HG03378 (cell line): ENCODE measurements around the gene EFHC1.
A peak's percentile ranks its signal among the peaks of the same experiment; 100 is the strongest.

Source experiments
- ATAC-seq: cut with Tn5 transposase; IDR thresholded peaks from one replicate; pipeline ENCODE4 v1.9.1; 2021; ENCODE audit warnings: mild to moderate bottlenecking, moderate library complexity; ENCODE audit not compliant: unreplicated experiment

EFHC1 gene

DNA sequence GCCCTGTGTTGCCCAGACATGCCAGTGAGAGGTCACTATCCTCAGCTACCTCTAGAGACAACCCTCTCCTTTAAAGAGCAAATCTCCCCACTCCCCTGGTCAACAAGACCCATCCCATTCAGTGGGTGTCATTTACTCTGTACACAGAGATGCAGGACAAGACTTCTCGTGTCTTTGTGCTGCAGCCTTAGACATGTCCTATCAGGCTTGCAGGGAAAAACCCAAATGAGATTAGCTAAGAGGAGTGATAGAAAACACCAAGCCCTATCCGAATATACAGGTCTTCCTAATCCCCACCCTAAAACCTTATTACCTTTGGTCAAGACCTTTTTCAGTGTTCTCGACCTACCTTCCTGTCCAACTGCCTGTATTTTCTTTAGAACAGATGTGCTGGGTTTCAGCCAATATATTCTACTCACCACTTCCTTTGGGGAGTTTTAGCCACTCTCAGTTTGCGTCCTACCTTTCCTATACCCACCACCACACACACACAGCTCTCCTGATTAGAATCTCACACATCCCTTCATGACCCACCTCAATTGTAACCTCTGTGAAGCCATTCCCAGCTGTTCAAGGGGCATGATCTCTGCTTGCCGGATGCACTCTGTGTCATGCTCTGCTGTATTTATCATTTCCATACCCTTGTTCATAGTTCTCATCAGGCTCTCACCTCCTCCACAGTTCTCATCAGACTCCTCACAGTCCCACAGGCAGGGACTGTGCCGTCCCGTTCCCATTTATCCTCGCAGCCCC is 117.0 kb downstream of the EFHC1 start:
- ATAC-seq = peak; percentile 78

DNA sequence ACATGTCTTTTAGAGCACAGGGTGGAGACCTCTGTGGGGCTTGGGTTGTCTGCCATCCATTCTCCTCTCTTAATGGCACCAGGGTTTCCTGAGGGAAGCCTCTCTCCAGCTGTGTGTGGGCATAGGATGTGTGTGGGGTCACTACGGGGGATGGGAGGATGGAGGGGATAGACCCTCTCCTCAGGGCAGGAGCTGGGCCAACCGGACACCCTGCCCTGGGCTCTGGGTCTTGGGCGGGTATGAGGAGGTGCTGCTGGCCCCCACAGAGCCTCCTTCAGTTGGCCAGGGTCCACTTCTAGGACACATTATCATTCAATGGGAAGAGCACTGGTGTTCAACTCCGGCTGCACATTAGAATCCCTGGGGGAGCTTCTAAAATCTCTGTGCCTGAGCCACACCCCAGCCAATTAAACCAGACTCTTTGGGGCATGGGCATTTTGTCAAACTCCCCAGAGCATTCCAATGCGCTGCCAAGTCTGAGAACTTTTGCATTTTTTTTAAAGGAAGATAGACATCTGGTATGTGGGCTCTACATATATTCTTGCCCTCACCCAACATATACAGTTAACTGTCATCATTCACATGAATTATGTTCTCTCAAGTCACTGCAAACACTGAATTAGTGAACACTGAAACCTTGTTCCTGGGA is 118.2 kb downstream of the EFHC1 start:
- ATAC-seq = no peak

DNA sequence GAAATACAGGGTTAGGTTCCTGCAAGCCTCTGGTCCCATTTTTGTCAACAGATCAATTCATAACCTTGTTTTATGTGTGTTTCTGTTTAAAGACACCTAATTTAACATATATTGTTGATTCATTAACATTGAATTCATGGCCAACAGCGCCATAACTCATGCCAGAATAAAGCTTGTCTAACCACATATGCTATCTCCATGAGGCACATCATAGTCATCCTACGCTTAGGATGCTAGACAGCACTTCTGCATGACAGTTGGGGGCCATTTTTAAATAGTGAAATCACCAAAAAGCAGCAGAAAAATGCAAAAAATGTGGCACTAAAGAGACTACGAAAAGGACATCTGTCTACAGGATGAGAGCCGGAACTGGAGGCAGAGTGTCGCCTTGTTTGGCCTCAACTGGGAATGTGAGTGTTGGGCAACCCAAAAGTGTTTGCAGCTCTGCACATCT is 118.8 kb downstream of the EFHC1 start:
- no peak for ATAC-seq

GRCh38 chr6:52539607-52540006 is 119.5 kb downstream of the EFHC1 start:
- ATAC-seq = no peak

DNA sequence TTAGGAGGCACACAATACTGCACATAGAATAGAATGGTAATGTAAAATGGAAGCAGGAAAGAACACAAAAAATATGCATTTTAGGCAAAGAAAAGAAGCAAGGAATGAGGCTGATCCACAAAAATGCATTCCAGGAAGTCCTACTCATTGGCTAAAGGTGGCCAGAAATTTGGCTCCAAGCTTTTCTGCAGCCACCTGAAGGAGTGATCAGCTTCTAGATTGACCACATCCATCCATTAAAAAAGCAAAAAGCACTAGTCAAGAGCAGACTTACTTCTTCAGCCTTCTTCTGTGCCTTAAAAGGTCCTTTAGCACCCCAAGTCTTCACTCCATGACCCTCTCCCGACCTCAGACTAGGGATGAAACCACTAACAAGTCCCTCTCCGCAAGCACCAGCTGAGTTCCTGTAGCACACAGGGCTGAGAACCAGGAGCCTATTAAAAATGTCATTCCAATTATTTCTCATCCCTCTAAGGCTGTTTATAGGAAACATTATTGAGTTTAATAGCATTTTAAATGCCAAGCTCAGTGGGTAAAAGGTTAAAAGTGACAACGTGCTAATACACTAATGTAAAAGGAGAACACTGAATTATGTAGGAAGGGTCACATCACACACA is 120.3 kb downstream of the EFHC1 start:
- ATAC-seq = no peak

- no peak for ATAC-seq
Observed at GRCh38 chr6:52541135-52541534, 121.0 kb downstream of the EFHC1 start.

DNA sequence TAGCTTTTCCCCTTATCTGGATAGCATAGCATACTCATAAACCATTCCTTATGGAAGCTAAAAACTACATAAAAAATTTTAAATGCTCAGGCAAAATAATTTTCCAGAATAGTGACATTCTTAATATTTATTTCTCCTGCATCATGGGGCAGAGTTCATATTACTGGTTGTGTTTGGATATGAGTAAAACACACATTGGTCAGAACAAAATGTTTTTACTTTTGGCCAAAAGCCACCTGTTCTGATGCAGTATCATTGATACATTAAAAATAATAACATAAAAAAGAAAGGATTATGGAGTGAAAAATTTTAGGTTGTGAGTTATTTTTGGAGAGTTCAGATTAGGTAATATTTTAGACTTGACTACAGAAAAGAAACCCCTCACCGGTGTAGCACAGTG is 123.1 kb downstream of the EFHC1 start:
- ATAC-seq = no peak

DNA sequence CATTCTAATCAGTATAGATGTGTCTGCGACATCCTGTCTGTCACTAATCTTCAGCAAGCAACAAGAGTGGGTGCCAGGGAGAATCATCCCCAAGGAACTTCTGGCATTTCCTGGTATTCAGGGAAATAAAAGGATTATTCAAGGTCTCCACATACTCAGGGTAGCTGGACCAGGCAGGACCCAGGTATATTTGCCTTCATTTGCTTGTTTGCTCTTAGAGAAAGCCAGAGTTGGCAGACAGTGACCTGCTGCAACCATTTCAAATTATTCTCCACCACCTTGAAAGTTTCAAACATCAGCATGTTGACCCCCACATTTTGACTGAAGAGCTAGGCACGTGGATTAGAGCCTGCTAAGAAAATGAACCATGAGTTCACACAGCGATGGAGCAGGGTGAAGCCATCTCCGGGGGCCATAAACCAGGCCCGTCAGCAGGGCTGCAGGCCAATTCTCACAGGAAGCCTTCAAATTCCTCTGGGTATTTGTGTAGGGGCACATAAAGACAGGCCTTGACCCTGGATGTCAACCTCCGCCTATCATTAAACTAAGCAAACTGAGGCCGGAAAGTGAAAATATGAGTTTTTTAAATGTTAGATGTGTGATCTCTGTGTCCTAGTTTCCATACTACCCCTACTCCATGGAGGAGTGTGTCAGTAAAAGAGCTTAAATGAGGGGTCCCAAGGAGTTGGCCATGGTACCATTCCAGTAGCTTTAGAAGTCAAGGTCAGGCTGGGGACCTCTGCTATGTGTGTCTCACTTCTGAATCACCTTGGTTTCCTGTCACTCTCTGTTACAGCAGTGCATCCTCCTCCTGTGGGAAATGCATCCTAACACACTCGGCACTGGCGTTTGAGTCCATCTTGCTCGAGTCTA is 123.8 kb downstream of the EFHC1 start:
- ATAC-seq = no peak

GRCh38 chr6:52544602-52545405 is 124.7 kb downstream of the EFHC1 start:
- no peak for ATAC-seq

DNA sequence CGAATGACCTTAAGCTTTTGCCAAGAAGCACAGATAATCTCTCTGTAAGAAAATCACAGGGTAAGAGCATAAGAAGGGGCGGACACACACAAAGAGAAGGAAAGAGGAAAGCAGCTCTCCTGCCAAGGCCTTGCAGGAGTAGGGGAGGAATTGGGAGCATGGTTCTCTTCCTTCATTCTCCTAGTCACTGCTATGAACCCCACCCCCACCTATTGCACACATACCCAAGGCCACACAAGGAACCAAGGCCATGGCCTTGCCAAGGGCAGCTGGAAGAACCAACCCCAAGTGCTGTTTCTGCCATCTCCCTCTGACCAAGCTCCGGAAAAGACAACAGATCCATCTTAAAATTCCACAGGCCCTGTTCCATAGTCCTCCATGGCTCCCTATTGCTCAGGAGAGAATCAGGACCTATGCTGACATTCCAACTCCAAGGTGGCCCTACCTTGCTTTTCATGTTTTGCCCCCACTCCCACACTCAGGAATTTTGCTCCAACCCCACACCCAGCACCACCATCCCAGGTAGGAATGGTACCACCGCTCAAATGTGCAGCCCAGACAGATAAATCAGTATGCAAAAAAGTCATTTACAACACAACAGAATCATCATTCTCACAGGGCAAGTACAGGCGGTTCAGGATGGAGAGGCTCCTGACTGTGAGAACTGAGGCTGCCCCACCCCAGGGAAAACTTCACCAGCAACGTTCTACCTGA is 125.4 kb downstream of the EFHC1 start:
- no peak for ATAC-seq

DNA sequence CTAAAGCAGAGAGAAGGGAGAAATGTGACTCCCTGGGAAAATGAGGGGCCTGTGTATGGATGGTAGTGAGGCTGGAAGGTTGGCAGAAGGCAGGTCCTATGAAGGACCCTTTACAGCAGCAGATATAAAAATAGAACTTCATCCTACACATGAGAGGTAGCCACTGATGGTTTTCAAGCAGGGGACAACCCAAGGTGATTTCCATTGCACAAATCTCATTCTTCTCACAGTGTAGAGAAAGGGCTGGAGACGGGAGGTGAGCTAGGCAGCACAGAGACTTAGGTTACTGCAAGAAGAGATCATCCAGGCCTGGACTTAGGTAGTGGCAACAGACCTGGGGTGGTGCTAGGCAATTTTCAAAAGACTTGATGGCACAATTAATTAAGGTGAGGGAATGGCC is 126.0 kb downstream of the EFHC1 start:
- ATAC-seq = peak; percentile 53

- ATAC-seq = peak; percentile 73
Observed at GRCh38 chr6:52546678-52547077, 126.5 kb downstream of the EFHC1 start.

DNA sequence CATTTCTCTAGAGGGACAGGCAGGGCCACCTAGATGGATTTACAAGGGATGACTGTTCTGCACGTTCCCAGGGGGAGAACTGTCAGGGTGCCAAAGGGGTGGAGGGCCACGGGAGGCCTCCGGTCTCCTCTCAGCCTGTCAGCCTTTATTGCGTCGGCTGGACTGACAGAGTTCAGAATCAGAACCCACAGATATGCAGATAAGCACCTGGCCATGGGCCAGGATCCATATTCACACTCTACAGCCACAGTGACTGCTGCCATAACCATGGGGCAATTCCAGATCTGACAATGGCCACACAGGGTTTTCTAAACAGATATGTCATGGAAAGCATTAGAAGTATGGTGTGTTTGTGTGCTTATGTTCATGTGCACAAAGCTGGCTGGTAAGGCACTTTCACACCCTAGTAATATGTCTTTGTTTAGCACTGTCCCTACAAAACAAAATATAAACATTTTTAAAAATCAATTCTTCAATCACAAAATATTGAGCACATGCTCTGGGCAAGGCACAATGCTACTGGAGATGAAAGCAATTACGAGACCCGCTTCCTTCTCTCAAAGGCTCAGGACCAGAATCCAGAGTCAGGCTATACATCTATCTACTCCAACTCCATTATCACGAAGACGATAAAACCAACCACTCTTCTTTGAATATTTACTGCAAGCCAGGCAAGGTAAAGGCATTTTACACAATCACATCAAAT is 127.7 kb downstream of the EFHC1 start:
- no peak for ATAC-seq

DNA sequence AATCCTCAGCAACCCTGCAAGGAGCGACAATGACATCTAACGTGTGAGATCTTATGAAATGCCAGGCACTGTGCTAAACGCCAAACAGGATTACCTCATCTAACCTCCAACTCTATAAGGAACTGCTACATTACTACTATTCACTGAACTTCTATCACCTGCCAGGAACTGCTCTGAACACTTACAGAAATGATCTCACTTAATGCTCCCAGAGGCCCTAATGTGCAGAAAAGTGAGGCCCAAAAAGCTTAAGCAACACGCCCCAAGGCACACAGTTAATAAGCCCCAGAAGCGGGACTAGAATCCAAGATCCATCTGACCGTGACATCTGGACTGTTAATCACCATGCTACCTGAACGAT is 128.2 kb downstream of the EFHC1 start:
- no peak for ATAC-seq

DNA sequence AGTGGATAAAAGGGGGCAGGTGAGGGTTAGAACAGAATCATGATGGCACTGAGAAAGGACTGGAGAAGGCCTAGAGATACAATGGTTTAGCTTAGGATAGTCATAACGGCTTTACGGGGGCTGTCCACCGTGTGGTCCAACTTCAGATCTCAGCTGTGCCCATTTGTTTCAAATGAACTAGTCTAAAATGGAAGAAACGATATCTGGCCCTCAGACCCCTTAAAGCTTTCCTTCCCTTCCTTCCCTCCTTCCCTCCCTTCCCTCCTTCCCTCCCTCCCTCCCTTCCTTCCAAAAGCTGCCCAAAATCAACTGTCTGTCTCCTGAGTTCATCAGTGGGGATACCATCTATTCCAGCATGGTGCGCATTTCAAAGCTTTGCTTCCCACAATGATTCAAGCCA is 128.9 kb downstream of the EFHC1 start:
- no peak for ATAC-seq

DNA sequence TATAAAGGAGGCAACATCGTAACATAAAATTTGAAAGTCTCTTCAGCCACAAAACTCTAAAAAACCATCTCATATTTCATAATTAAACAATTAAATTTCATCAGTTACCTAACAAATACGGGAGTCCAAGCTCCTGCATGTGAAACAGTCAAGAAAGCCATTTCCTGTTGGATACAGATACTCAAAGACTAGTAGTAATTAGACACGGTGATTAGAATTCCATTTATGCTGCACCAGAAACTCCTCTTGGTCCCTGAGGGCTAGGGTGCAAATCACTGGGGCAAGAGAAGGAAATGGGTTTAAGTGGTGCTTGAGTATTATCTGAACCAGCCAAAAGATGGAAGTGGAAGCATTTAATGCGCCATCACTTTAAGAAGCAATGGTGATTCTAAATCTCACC is 129.3 kb downstream of the EFHC1 start:
- ATAC-seq = no peak

DNA sequence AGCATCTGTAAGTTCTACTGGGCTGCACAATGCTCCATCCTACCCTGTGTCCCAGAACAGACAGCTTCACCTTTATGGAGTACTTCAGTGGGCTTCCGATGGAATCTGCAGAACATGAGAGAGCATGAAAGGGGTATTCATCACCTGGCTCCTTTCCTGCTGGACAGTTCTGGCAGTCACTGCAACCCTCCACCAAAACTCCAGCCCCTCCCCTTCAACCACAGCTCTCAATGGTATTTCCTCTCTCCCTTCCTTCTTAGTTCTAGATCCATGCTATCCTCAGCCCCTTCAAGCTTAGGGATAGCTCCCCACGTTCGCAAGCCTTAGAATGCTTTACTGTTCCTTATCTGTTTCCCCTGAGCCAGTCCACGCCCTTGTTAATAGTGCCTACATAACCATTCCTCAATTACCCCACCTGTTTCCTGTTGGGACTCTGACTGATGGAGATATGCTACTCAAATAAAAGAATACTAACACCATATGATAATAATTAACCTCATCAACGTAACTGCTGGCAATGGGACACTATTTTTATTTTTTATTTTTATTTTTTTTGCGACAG is 130.0 kb downstream of the EFHC1 start:
- no peak for ATAC-seq

DNA sequence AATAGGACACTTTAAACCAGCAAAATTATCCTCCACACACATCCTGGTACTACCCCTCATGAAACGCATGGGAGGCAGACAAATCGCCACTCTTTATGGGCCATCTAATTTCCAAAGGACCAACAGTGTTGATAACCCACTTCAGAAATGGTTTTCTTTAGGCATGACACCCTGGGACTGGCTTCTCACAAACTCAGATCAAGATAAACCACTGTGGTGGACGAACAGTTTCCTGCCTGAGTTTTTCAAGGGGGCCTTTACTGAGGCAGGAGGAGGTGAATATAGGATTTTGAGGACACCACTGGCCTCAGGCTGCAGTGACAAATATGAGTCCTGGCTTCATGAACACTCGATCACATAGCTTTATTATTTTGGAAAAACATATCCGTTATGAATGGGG is 130.7 kb downstream of the EFHC1 start:
- no peak for ATAC-seq
